Activated T-cell treated with anti-CD3 and anti-CD28 coated beads, Interleukin-2, amount 50 U/mL, for 24 hours (primary cell): ENCODE measurements around the gene ODAD2.

Experiments used
- DNase-seq: peaks from one replicate; pipeline ENCODE4 v3.0.0-alpha.2; 2020
- H3K27ac Mint-ChIP-seq: 2 replicates; pipeline ENCODE4 v1.8.0; 2020; ENCODE audit warnings: mild to moderate bottlenecking, mixed read lengths
- H3K27me3 Mint-ChIP-seq: 2 replicates; pipeline ENCODE4 v1.8.0; 2020; ENCODE audit warnings: mixed read lengths
- H3K36me3 Mint-ChIP-seq: 2 replicates; pipeline ENCODE4 v1.8.0; 2020; ENCODE audit warnings: low read depth, mixed read lengths
- H3K4me1 Mint-ChIP-seq: 2 replicates; pipeline ENCODE4 v1.8.0; 2020; ENCODE audit warnings: low read depth, mixed read lengths
- H3K4me3 Mint-ChIP-seq: 2 replicates; pipeline ENCODE4 v1.8.0; 2020; ENCODE audit warnings: mild to moderate bottlenecking, moderate library complexity, mixed read lengths
- H3K9me3 Mint-ChIP-seq: 2 replicates; pipeline ENCODE4 v1.8.0; 2020; ENCODE audit warnings: mixed read lengths

ODAD2 gene

DNA sequence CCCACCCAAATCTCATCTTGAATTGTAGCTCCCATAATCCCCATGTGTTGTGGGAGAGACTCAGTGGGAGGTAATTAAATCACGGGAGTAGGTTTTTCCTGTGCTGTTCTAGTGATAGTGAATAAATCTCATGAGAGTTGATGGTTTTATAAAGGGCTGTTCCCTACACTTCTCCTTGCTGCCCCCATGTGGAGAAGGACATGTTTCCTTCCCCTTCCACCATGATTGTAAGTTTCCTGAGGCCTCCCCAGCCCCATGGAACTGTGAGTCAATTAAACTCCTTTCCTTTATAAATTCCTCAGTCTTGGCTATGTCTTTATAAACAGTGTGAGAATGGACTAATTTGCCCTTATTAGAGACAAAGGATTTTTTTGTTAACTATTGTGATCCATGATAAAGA lies 204.7 kb downstream of the ODAD2 start:
- no peak for DNase-seq
- H3K27me3 Mint-ChIP-seq: peaks cover 44% of the 10 kb centered on the region
- H3K4me3 Mint-ChIP-seq: no peak overlapping the region
- H3K9me3 Mint-ChIP-seq: no peaks in the 10 kb centered on the region
- no peak overlapping the region for H3K27ac Mint-ChIP-seq
- H3K4me1 Mint-ChIP-seq: no peaks in the 10 kb centered on the region
- no peaks in the 10 kb centered on the region for H3K36me3 Mint-ChIP-seq

DNA sequence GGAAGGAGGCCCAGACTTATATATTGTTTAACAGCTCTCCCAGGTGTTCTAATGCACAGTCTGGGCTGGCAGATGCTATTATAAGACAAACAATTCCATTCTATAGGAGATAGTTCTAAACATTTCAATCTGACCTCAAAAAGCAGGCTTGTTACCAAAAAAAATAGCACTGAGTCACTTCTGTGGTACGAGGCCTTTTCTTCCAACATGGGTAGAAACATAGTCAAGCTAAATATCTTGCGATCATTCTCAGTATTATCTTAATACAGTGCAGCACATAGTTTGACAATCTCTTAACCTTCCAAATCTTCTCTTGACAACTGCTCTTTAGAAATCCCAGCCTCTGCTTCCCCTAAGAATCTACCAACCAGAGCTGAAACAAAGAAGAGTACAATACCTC lies 206.7 kb downstream of the ODAD2 start:
- H3K4me3 Mint-ChIP-seq: no peak overlapping the region
- peaks cover 51% of the 10 kb centered on the region for H3K27me3 Mint-ChIP-seq
- no peak for DNase-seq

GRCh38 chr10:27784272-27784671 lies 214.6 kb downstream of the ODAD2 start:
- H3K4me3 Mint-ChIP-seq: no peak overlapping the region
- H3K4me1 Mint-ChIP-seq: no peaks in the 10 kb centered on the region
- H3K27ac Mint-ChIP-seq: no peak overlapping the region
- no peaks in the 10 kb centered on the region for H3K36me3 Mint-ChIP-seq
- no peak for DNase-seq
- H3K27me3 Mint-ChIP-seq: peaks cover 45% of the 10 kb centered on the region
- no peaks in the 10 kb centered on the region for H3K9me3 Mint-ChIP-seq

More for the DNA sequence above, 206.7 kb downstream of the ODAD2 start:
- Mint-ChIP-seq H3K27ac (no peak overlapping the region), H3K9me3 (no peaks in the 10 kb centered on the region), H3K4me1 (no peaks in the 10 kb centered on the region), H3K36me3 (no peaks in the 10 kb centered on the region)

DNA sequence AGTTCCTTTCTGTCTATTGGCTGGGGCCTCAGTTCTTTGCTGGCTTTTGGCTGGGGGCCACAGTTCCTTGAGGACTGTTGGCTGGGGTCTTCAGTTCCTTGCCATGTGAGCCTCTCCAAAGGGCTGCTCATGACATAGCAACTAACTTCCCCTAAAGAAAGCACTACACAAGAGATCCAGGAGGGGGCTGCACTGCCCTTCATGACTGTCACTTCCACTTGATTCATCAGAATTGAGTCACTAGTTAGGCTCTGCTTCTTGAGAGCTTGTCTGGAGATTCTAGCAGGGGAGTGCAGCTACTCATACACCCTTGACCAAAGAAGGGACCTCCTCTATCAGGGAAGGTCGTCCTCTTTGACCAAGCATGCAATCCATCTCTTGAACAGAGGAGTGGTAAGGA lies 215.2 kb downstream of the ODAD2 start:
- H3K27ac Mint-ChIP-seq: no peak overlapping the region
- H3K36me3 Mint-ChIP-seq: no peaks in the 10 kb centered on the region
- peaks cover 41% of the 10 kb centered on the region for H3K27me3 Mint-ChIP-seq
- H3K9me3 Mint-ChIP-seq: no peaks in the 10 kb centered on the region
- no peaks in the 10 kb centered on the region for H3K4me1 Mint-ChIP-seq
- H3K4me3 Mint-ChIP-seq: no peak overlapping the region
- DNase-seq: peak; percentile 40

DNA sequence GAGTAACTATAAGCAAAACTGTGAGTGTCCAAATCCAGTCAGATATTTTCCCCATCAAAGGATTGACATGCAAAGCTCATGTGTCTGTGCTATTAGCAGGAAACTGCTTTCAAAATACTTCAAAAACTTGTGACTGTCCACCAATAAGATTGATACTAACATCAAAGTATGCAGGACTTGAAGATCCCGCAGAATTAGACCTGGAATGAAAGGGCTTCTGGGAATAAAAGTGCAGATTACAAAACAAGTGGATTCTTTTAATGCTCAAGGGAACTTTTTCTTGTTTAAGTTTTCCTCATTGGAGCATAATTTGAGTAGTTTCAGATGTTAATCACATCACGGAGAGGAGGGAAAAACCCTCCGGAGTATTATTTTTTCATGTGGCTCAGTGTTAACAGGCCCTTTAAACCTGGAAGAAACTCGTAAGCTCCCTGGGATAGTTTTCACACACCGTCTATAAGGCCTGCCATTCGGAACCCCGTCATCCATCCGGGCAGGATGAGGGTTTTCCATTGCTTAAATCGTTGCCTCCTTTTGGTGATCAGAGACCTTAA lies 219.3 kb downstream of the ODAD2 start:
- Mint-ChIP-seq H3K27ac (no peak overlapping the region), H3K27me3 (peaks cover 60% of the 10 kb centered on the region), H3K9me3 (no peaks in the 10 kb centered on the region), H3K36me3 (no peaks in the 10 kb centered on the region), H3K4me1 (no peaks in the 10 kb centered on the region), H3K4me3 (no peak overlapping the region)
- no peak for DNase-seq

- DNase-seq: no peak
- no peaks in the 10 kb centered on the region for H3K9me3 Mint-ChIP-seq
- H3K4me1 Mint-ChIP-seq: peaks cover 5% of the 10 kb centered on the region
- no peaks in the 10 kb centered on the region for H3K36me3 Mint-ChIP-seq
- H3K4me3 Mint-ChIP-seq: no peak overlapping the region
- no peak overlapping the region for H3K27ac Mint-ChIP-seq
- H3K27me3 Mint-ChIP-seq: peaks cover 67% of the 10 kb centered on the region
Measured at GRCh38 chr10:27774831-27775230, 224.0 kb downstream of the ODAD2 start.

DNA sequence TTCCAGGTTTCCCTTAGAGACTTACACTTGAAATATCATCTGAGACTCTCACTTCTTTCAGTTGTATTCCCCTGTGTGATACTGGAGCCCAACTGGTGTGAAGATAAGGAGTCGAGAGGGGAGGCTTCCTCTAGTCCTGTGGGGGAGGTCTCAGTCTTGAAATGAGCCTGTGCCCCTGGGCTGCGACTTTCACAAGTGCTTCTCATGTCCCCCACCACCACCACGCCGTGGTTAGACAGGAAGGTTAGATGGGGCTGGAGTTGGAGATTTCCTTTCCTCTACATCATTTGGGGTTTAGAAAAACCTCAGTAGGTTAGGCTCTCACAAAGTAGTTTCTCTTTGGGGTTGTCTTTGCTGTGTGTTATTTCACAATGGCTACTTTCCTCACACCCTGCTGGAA lies 227.6 kb downstream of the ODAD2 start:
- H3K27me3 Mint-ChIP-seq: peaks cover 49% of the 10 kb centered on the region
- H3K4me3 Mint-ChIP-seq: no peak overlapping the region
- DNase-seq: no peak
- H3K4me1 Mint-ChIP-seq: peaks cover 5% of the 10 kb centered on the region
- no peak overlapping the region for H3K27ac Mint-ChIP-seq
- H3K9me3 Mint-ChIP-seq: no peaks in the 10 kb centered on the region
- no peaks in the 10 kb centered on the region for H3K36me3 Mint-ChIP-seq

DNA sequence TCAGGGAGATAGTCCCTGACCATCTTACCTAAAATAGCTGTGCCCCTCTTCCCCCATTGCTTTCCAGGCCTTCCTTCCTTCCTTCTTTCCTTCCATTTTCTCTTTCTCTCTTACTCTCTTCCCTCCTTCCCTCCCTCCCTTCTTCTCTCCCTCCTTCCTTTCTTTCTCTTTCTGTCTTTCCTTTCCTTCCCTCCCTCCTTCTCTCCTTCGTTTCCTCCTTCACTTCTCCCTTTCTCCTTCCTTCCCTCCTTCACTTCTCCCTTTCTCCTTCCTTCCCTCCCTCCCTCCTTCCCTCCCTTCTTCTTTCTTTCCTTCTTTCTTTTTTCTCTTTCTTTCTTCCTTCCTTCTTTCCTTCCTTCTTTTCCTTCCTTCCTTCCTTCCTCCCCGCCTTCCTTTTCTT lies 228.7 kb downstream of the ODAD2 start:
- no peak for DNase-seq
- Mint-ChIP-seq H3K4me1 (peaks cover 5% of the 10 kb centered on the region), H3K27ac (no peak overlapping the region), H3K4me3 (no peak overlapping the region), H3K27me3 (peaks cover 47% of the 10 kb centered on the region), H3K9me3 (no peaks in the 10 kb centered on the region), H3K36me3 (no peaks in the 10 kb centered on the region)
